Measurements from ENCODE around the gene KBTBD12.
"Not testable (repeated sequence)": the region's sequence is repeated elsewhere in the genome, so short reads cannot be mapped to it uniquely, and the experiment has no call there.

The KBTBD12 gene

GRCh38 chr3:127915115-127915936 lies at the start of gene KBTBD12:
Gene KBTBD12 (plus strand): TSS chr3:127915232. CDS start chr3:127923062, 7,830 bp downstream.
- DNase-seq = no peak

GRCh38 chr3:127865941-127866340 lies 49.1 kb upstream of the KBTBD12 start:
- no peak for DNase-seq

- no peak for DNase-seq
These were observed 47.6 kb upstream of the KBTBD12 start for GRCh38 chr3:127867412-127867811.

- DNase-seq = no peak
These were observed 47.0 kb upstream of the KBTBD12 start for GRCh38 chr3:127867986-127868385.

GRCh38 chr3:127870156-127870555 lies 44.9 kb upstream of the KBTBD12 start:
- no peak for DNase-seq

GRCh38 chr3:127874097-127874496 lies 40.9 kb upstream of the KBTBD12 start:
- not testable (repeated sequence) for DNase-seq

- DNase-seq = no peak
These were observed 33.4 kb upstream of the KBTBD12 start for GRCh38 chr3:127881586-127881985.

- DNase-seq = no peak
These were observed 31.0 kb upstream of the KBTBD12 start for GRCh38 chr3:127884041-127884440.

- no peak for DNase-seq
These were observed 28.6 kb upstream of the KBTBD12 start for GRCh38 chr3:127886231-127886955.

- no peak for DNase-seq
These were observed 28.1 kb upstream of the KBTBD12 start for GRCh38 chr3:127886956-127887231.

GRCh38 chr3:127887321-127887720 lies 27.7 kb upstream of the KBTBD12 start:
- DNase-seq = no peak

- no peak for DNase-seq
These were observed 26.9 kb upstream of the KBTBD12 start for GRCh38 chr3:127888156-127888555.

GRCh38 chr3:127888564-127889107 lies 26.4 kb upstream of the KBTBD12 start:
- DNase-seq = no peak

GRCh38 chr3:127889461-127889863 lies 25.6 kb upstream of the KBTBD12 start:
- DNase-seq = no peak

- DNase-seq = no peak
These were observed 24.9 kb upstream of the KBTBD12 start for GRCh38 chr3:127889976-127890650.

- DNase-seq = not testable (repeated sequence)
These were observed 24.3 kb upstream of the KBTBD12 start for GRCh38 chr3:127890651-127891290.

GRCh38 chr3:127894481-127894880 lies 20.6 kb upstream of the KBTBD12 start:
- DNase-seq = no peak

GRCh38 chr3:127899200-127899599 lies 15.8 kb upstream of the KBTBD12 start:
- no peak for DNase-seq

GRCh38 chr3:127899766-127900165 lies 15.3 kb upstream of the KBTBD12 start:
- DNase-seq = no peak

- DNase-seq = no peak
These were observed 14.5 kb upstream of the KBTBD12 start for GRCh38 chr3:127900536-127900935.

- DNase-seq = no peak
These were observed 12.5 kb upstream of the KBTBD12 start for GRCh38 chr3:127902486-127902885.

GRCh38 chr3:127903611-127904375 lies 11.2 kb upstream of the KBTBD12 start:
- no peak for DNase-seq

Measured in GF-D8 (cell line).